Stimulated activated CD4-positive, alpha-beta T cell treated with anti-CD3 and anti-CD28 coated beads, TNF-alpha, amount 100 ng/mL, for 48 hours (primary cell): Measurements from ENCODE around the gene TMC3.

Source experiments
- DNase-seq, 3 donors: peaks; one replicate each; pipeline ENCODE4 v3.0.0-alpha.2; 2020; ENCODE audit warnings: low read depth in 3 of 3

TMC3 gene

GRCh38 chr15:81322676-81323253 is 51.2 kb downstream of the TMC3 start:
- DNase-seq = no peak

DNA sequence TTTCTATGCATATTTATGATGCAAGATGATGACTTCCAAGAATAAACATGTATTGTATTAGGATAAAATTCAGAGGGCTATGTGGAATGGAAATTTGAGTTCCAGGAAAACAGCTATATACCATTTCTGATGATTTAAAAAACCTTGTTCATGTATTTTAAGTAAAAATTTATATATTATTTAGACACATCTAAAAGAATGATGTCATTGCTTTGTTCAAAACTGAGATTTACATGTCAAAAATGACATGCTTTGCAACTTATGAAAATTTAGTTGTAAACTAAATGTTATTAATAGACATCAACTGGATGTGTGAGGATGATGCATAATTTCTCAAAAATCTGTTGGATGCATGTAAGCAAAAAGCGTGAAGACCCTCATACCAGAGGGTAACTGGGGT is 52.3 kb downstream of the TMC3 start:
- DNase-seq = no peak

DNA sequence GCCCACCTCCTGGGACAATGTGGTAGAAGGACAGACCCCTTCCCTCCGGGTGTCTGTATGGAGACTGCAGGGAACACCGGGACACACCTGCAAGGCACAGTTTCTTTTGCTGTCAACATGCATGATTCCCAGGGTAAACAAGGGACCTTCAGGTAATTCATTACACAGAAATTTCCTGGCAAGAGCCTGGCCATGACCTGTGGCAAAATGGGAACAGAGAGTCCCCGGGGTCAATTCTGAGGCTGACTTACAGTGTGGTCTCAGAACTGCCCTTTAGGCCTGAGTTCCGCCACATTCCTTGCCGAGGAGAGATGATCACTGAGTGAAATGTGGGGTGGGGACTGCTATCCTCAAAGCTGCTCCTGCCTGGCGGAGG is 56.4 kb downstream of the TMC3 start:
- no peak for DNase-seq

- no peak for DNase-seq
Observed at GRCh38 chr15:81316267-81316666, 57.7 kb downstream of the TMC3 start.

DNA sequence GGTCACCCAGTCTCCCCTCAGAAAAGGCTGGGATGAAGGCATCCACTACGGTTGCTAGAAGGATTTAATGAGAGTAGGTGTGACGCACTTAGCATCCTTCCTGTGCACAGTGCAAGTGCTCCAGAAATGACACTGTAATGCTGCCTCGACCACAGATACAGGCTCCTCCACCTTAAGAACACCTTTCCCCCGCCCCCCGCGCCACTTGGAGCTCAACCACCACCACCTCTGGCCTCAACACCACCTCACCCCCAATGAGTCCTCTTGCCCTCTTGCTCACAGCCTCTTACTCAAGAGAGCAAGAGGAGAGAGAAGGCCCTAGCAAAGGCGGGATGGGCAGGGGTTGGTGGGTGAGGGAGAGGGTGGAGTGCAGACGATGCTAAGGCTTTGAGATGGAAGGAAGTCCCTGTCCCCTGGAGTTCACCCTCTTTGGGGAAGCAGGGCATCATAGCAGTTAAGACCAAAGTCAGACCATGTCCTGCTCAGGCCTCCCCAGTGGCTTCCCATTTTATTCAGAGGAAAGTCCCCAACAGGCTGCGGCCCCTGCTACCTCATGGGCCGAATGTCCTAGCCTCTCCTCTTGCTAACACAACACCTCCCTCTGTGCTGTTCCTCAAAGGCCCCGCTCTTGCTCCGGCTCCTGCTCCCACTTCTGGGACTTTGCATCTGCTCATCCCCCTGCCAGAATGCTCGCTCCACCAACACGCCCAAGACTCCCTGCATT is 58.4 kb downstream of the TMC3 start:
- DNase-seq = no peak

DNA sequence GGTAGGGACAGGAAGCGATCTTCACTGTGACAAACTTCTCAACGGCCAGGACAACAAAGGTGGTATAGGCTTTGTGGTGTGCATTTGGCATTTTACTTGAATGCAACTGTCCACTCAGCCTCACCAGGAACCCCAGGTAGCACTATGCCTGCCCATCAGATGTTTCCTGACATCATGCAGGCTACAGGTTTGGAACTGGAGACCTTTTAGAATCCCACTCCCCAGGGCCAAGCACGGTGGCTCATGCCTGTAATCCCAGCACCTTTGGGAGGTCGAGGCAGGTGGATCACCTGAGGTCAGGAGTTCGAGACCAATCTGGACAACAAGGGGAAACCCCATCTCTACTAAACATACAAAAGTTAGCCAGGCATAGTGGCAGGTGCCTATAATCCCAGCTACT is 59.6 kb downstream of the TMC3 start:
- DNase-seq = no peak

DNA sequence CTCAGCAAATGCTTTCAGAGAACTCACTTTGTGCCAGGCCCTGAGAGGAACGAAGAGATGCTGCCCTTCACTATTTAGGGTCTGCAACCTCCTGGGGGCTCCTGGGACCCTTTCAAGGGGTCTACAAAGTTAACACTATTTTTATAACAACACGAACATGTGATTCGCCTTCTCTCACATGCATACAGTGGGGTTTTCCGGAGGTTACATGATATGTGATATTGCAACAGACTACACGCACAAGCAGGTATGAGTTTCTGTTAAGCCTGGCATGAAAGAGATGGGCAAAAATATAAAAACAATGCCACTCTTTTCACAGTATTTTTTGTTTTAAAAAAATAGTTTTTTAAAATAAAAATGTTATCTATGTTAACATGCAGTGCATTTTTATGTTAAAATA is 60.3 kb downstream of the TMC3 start:
- no peak for DNase-seq

- no peak for DNase-seq
Observed at GRCh38 chr15:81312790-81313543, 61.0 kb downstream of the TMC3 start.

- DNase-seq = no peak
Observed at GRCh38 chr15:81311752-81312464, 62.1 kb downstream of the TMC3 start.

DNA sequence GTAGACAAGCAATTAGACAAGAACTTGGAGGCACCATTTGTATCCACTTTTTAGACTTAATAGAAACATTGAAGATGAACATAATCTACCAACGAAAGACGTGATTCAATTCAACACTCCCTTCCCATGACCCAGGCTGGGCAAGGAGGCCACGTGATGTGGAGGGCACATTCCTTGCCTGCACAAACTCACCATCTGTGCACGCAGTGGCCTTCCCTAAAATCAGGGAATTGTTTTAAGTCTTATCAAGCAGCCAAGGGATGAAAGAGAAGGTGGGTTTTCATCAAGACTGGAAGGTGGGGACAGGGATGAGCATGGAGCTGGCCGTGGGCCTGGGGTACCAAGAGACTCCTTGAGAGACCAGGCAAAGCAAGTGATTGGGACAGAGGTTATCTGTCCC is 63.5 kb downstream of the TMC3 start:
- no peak for DNase-seq

DNA sequence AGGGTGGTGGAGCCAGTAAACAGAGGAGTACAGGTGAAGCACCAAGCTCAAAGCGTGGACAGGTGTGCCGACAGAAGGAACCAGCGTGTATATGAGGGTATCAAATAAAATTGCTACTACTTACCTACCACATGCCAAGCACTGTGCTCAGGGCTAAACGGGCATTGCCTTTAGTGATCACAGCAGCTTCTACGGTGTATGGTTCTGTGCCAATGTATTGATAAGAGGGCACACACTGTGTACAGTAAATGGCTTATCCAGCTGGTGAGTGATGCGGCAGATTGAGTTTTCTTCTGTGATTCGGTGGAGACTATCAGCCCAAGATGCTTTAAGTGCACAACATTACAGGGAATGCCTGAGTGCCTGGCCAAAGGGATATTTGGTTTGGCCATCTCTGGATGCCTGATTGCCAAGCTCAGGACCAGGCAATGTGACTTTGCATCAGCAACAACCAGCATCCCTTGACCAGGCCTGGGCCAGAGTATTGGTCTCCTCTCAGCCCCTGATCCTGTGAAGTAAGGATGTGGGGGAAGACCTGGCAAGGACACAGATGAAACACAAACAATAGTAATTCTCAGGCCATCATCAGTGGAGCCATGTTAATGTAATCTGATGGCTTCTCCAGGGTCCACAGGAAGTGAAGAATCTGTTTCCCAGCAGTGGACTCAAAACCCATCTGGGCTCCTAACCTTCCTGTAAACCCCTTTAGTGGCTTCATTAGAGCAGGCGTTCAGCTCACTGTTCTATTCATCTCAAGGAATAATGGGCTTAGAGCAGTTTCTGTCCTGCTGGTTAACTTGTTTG is 64.2 kb downstream of the TMC3 start:
- DNase-seq = no peak

DNA sequence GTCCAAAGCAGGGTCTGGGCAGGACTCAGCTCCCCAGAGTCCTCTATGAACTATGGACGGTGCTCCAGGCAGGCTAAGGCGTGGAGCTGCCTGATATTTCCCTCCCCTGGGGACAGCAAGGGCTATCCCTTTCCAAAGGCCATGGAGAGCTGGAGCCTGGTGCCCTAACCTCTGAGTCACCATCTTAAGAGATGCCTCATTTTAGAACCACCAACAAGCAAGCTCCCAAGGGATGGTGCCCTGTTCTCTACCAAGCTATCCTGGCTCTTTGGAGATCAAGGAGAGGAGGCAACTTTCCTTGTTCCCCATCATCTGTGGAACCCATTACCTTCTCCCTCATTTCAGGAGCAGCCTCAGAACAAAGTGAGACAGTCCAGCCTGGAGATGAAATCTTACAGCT is 65.8 kb downstream of the TMC3 start:
- DNase-seq = no peak

DNA sequence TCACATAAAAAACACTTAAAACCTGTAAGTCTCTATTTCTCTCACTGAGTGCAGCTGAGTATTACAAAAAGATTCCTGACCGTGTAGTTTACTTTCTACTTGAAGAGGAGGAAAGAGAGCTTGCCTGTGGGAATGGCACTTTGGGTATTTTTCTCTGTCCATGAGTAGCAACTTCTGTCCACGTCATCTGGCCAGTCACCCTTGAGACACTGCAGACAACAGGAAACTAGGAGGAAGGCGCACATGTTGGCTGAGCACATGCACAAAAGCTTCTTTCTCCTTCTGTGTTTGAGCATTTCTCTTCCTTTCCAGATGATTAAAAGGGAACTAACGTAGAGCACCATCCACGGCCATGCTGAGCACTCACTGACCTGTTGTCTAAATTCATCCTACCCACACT is 69.8 kb downstream of the TMC3 start:
- DNase-seq = no peak

- DNase-seq = no peak
Observed at GRCh38 chr15:81303244-81304225, 70.5 kb downstream of the TMC3 start.

- DNase-seq = no peak
Observed at GRCh38 chr15:81302701-81303109, 71.3 kb downstream of the TMC3 start.

- no peak for DNase-seq
Observed at GRCh38 chr15:81301815-81302399, 72.1 kb downstream of the TMC3 start.

- DNase-seq = no peak
Observed at GRCh38 chr15:81301385-81301784, 72.6 kb downstream of the TMC3 start.

DNA sequence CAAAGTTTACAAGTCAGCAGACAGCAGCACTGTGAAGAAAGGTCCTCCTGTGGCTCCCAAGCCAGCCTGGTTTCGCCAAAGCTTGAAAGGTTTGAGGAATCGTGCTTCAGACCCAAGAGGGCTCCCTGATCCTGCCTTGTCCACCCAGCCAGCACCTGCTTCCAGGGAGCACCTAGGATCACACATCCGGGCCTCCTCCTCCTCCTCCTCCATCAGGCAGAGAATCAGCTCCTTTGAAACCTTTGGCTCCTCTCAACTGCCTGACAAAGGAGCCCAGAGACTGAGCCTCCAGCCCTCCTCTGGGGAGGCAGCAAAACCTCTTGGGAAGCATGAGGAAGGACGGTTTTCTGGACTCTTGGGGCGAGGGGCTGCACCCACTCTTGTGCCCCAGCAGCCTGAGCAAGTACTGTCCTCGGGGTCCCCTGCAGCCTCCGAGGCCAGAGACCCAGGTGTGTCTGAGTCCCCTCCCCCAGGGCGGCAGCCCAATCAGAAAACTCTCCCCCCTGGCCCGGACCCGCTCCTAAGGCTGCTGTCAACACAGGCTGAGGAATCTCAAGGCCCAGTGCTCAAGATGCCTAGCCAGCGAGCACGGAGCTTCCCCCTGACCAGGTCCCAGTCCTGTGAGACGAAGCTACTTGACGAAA is 74.3 kb downstream of the TMC3 start:
- no peak for DNase-seq

DNA sequence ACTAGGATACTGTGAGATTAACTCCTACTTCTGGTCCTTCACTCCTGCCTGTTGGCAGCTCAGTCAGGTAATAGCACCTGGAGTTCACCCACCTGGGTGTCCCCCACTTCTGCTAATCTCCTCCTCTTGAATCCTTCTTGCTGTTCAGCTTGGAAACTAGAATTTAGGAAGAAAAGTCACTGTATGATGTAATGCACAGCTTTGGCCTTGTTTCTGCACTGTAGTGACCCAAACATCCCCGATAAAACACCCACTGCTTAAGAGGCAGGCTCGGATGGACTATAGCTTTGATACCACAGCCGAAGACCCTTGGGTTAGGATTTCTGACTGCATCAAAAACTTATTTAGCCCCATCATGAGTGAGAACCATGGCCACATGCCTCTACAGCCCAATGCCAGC is 74.9 kb downstream of the TMC3 start:
- DNase-seq = no peak

- DNase-seq = no peak
Observed at GRCh38 chr15:81298611-81299010, 75.4 kb downstream of the TMC3 start.
